AG04450 (cell line): ENCODE results near the gene SLC24A3. TPM values are rescaled to one million over a fixed set of nuclear protein-coding genes. Genes with fewer than 3 reads are reported as not detected.

Source experiments
- CTCF ChIA-PET: fragments of 300-600, 350-600 bp; formaldehyde crosslinking; extraction: SDS; loops from one replicate; lab custom pipeline; 2022; ENCODE audit warnings: antibody characterized with exemption, inconsistent platforms; lab: Charles Lee
- POLR2A ChIA-PET: fragments of 350-600 bp; formaldehyde crosslinking; extraction: SDS; loops from one replicate; lab custom pipeline; 2021; ENCODE audit warnings: antibody characterized with exemption, inconsistent platforms; lab: Yijun Ruan, JAX
- DNase-seq: peaks from one replicate; pipeline ENCODE4 v3.0.0-alpha.2; 2011; ENCODE audit warnings: low read depth, low spot score
- H3K27ac ChIP-seq: one replicate; pipeline ENCODE4 v1.5.1; 2012; ENCODE audit warnings: low read depth, low read length, control low read depth
- H3K27me3 ChIP-seq: one replicate; pipeline ENCODE4 v1.6.0; 2012; ENCODE audit warnings: low read length; ENCODE audit not compliant: control insufficient read depth, insufficient read depth
- H3K4me3 ChIP-seq: 2 replicates; pipeline ENCODE4 v1.5.1; 2011; ENCODE audit warnings: mild to moderate bottlenecking, low read depth, low read length, control low read depth
- H3K9me3 ChIP-seq: 2 replicates; pipeline ENCODE4 v1.5.1; 2012; ENCODE audit warnings: low read length; ENCODE audit not compliant: control insufficient read depth, insufficient read depth
- polyA plus RNA-seq: library from polyadenylated mRNA; depleted of rRNA; stranded (reverse); fragments of >200 nt; gene quantifications from 2 replicates; pipeline ENCODE4 v1.2.3, GENCODE V29; 2011
- TF ChIP-seq, protein P1 (sequence below): IDR thresholded peaks from 2 replicates; pipeline ENCODE4 v1.5.1; 2011; ENCODE audit warnings: low read depth, low read length, control low read depth, inconsistent platforms

Gene SLC24A3
- polyA plus RNA-seq, 1 experiment = not detected

DNA sequence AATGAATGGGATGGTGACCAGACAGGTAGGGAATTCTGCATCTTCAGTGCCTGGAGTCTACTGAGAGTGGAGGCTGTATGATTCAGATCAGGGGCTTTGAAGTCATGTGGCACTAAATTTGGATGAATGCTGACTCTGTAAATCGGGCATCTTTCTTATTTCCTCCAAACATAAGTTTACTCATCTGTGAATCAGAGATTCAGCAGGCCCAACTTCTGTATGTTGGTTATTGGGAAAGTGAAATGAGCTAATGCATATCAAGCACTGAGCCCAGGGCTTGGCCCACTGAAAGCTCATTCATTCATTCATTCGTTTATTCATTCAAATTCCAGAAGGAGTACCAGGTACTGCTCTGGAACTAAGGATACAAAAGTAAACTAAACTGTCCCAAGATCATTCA lies 353.3 kb downstream of the SLC24A3 start:
- H3K27ac ChIP-seq = no peak overlapping the region
- CTCF ChIA-PET = no interaction called here

DNA sequence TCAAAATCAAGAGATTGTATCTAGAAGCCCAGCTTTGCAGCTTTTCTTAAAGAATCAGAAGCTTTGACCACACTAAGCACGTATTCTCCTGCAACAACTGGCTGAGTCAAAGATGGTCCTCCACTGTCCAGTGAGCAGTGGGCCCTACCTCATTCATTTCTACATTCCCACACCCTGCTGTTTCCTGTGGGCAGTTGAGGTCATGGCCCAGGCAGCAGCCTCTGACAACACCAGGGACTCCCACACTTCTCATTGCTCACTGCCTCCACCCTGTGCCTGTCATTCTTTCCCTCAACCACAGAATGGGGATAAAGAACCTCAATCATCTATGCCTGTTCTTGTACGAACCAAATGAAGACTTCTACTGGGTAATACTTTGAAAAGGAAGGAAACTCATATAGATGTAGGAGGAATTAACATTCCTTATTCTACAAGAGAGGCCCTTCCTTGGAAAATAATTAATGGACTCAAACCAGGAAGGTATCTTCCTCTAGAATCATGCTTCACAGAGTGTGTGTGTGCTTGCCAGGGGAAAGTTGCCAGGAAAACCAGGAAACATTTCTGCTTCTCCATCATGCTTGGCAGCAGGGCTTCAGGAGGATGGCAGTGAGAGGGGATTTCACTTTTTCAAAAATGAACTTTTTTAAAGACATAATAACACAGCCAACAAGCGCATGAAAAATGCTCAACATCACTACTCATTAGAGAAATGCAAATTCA lies 353.9 kb downstream of the SLC24A3 start:
- TF ChIP-seq, protein P1, sequence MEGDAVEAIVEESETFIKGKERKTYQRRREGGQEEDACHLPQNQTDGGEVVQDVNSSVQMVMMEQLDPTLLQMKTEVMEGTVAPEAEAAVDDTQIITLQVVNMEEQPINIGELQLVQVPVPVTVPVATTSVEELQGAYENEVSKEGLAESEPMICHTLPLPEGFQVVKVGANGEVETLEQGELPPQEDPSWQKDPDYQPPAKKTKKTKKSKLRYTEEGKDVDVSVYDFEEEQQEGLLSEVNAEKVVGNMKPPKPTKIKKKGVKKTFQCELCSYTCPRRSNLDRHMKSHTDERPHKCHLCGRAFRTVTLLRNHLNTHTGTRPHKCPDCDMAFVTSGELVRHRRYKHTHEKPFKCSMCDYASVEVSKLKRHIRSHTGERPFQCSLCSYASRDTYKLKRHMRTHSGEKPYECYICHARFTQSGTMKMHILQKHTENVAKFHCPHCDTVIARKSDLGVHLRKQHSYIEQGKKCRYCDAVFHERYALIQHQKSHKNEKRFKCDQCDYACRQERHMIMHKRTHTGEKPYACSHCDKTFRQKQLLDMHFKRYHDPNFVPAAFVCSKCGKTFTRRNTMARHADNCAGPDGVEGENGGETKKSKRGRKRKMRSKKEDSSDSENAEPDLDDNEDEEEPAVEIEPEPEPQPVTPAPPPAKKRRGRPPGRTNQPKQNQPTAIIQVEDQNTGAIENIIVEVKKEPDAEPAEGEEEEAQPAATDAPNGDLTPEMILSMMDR = no peak
- no peak overlapping the region for H3K27ac ChIP-seq
- H3K27me3 ChIP-seq = no peaks in the 10 kb centered on the region
- no peaks in the 10 kb centered on the region for H3K9me3 ChIP-seq
- CTCF ChIA-PET = no interaction called here
- POLR2A ChIA-PET = no interaction called here
- DNase-seq = no peak
- no peak overlapping the region for H3K4me3 ChIP-seq

More for the DNA sequence above, 353.3 kb downstream of the SLC24A3 start:
- DNase-seq = no peak
- TF ChIP-seq, protein P1 = no peak
- Histone ChIP-seq H3K9me3 (no peaks in the 10 kb centered on the region), H3K4me3 (no peak overlapping the region), H3K27me3 (no peaks in the 10 kb centered on the region)
- POLR2A ChIA-PET = no interaction called here

DNA sequence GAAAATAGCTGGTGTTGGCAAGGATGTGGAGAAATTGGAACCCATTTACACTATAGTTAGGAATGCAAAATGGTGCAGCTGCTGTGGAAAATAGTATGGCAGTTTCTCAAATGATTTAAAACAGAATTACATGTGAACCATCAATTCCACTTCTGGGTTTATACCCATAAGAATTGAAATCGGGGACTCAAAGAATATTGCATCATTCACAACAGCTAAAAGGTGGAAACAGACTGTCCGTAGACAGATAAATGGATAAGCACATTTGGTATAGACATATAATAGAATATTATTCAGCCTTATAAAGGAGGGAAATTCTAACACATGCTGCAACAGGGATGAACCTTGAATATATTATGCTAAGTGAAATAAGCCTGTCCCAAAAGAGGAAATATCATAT lies 355.7 kb downstream of the SLC24A3 start:
- ChIA-PET CTCF (no interaction called here), POLR2A (no interaction called here)
- H3K4me3 ChIP-seq = no peak overlapping the region
- H3K27ac ChIP-seq = no peak overlapping the region
- TF ChIP-seq, protein P1 = no peak
- no peak for DNase-seq
- no peaks in the 10 kb centered on the region for H3K9me3 ChIP-seq
- H3K27me3 ChIP-seq = no peaks in the 10 kb centered on the region

DNA sequence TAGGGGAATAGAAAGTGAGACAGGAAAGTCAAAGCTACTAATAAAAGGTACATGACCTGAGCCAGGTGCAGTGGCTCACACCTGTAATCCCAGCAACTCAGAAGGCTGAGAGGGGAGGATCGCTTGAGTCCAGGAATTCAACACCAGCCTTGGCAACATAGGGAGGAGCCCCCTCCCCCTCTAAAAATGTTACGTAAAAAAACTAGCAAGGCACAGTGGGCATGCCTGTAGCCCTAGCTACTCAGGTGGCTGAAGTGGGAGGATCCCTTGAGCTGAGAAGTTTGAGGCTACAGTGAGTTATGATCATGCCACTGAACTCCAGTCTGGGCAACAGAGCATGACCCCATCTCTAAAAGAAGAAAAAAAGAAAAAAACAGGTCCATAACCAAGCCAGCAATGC lies 359.6 kb downstream of the SLC24A3 start:
- Histone ChIP-seq H3K4me3 (no peak overlapping the region), H3K9me3 (no peaks in the 10 kb centered on the region), H3K27me3 (no peaks in the 10 kb centered on the region), H3K27ac (no peak overlapping the region)
- TF ChIP-seq, protein P1 = no peak
- no peak for DNase-seq
- ChIA-PET CTCF (no interaction called here), POLR2A (no interaction called here)

- peaks cover 2% of the 10 kb centered on the region for H3K27me3 ChIP-seq
- DNase-seq = no peak
- TF ChIP-seq, protein P1 = no peak
- CTCF ChIA-PET = no interaction called here
- H3K9me3 ChIP-seq = no peaks in the 10 kb centered on the region
- H3K4me3 ChIP-seq = no peak overlapping the region
- POLR2A ChIA-PET = no interaction called here
- H3K27ac ChIP-seq = no peak overlapping the region
Measured at GRCh38 chr20:19577692-19578091, 365.2 kb downstream of the SLC24A3 start.
